ENCODE measurements around the gene TPCN2.

DNA sequence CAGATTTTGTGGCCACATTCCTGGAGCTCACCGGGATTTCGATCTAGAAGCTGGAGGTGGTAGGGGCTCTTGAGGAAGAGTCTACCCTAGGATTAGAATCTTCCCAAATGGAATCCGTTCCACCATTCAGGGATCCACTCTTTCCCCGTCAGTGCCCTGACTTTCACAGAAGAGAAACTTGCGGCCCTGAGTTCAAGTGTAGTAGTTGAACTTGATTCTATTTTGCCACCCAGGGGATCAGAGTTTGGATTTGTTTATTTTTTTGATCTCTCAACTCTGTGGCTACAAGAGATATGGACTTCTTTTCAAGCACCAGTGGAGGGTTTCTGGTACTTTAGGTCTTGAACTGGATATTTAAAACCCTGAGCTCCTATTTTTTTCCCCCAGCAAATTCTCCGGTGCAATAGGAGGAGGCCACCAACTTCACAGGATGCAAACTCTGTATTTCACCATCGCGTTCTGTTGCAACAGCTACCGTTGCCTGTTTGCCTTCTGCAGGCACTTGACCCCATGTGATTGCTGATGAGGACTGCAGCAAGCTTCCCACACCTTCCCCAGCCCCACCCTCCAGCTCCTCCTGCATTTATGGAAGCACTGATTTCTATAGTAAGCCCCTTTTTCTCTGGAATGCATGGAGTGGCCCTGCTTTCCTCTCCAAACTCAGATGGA is 20.9 kb upstream of the TPCN2 start:
- TF ChIP-seq, protein P1, sequence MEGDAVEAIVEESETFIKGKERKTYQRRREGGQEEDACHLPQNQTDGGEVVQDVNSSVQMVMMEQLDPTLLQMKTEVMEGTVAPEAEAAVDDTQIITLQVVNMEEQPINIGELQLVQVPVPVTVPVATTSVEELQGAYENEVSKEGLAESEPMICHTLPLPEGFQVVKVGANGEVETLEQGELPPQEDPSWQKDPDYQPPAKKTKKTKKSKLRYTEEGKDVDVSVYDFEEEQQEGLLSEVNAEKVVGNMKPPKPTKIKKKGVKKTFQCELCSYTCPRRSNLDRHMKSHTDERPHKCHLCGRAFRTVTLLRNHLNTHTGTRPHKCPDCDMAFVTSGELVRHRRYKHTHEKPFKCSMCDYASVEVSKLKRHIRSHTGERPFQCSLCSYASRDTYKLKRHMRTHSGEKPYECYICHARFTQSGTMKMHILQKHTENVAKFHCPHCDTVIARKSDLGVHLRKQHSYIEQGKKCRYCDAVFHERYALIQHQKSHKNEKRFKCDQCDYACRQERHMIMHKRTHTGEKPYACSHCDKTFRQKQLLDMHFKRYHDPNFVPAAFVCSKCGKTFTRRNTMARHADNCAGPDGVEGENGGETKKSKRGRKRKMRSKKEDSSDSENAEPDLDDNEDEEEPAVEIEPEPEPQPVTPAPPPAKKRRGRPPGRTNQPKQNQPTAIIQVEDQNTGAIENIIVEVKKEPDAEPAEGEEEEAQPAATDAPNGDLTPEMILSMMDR (IDR thresholded peaks at IDR 0.05; ENCODE audit: low read depth, low read length, missing input control), result no peak
- TF ChIP-seq, protein P2, sequence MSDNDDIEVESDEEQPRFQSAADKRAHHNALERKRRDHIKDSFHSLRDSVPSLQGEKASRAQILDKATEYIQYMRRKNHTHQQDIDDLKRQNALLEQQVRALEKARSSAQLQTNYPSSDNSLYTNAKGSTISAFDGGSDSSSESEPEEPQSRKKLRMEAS (IDR thresholded peaks at IDR 0.05), result no peak
- TF ChIP-seq, protein P3, sequence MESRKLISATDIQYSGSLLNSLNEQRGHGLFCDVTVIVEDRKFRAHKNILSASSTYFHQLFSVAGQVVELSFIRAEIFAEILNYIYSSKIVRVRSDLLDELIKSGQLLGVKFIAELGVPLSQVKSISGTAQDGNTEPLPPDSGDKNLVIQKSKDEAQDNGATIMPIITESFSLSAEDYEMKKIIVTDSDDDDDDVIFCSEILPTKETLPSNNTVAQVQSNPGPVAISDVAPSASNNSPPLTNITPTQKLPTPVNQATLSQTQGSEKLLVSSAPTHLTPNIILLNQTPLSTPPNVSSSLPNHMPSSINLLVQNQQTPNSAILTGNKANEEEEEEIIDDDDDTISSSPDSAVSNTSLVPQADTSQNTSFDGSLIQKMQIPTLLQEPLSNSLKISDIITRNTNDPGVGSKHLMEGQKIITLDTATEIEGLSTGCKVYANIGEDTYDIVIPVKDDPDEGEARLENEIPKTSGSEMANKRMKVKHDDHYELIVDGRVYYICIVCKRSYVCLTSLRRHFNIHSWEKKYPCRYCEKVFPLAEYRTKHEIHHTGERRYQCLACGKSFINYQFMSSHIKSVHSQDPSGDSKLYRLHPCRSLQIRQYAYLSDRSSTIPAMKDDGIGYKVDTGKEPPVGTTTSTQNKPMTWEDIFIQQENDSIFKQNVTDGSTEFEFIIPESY (IDR thresholded peaks at IDR 0.05), result no peak
- TF ChIP-seq FOXA2 (IDR thresholded peaks at IDR 0.05) (no peak), RAD21 (IDR thresholded peaks at IDR 0.05) (peak; percentile 26 to 60), SP1 (IDR thresholded peaks at IDR 0.05) (peak; percentile 47), JUND (IDR thresholded peaks at IDR 0.05) (no peak), EGR1 (IDR thresholded peaks at IDR 0.05; ENCODE audit: low read depth in 2 of 2) (no peak), YY1 (IDR thresholded peaks at IDR 0.05) (no peak), RXRA (IDR thresholded peaks at IDR 0.05) (peak; percentile 60 to 74), GABPA (IDR thresholded peaks at IDR 0.05 in 1 of 2, conservative IDR thresholded peaks at IDR 0.05 in 1 of 2) (no peak), TAF1 (conservative IDR thresholded peaks at IDR 0.05) (no peak)
- TF ChIP-seq, protein P4, sequence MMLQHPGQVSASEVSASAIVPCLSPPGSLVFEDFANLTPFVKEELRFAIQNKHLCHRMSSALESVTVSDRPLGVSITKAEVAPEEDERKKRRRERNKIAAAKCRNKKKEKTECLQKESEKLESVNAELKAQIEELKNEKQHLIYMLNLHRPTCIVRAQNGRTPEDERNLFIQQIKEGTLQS (IDR thresholded peaks at IDR 0.05), result no peak
- TF ChIP-seq, protein P5, sequence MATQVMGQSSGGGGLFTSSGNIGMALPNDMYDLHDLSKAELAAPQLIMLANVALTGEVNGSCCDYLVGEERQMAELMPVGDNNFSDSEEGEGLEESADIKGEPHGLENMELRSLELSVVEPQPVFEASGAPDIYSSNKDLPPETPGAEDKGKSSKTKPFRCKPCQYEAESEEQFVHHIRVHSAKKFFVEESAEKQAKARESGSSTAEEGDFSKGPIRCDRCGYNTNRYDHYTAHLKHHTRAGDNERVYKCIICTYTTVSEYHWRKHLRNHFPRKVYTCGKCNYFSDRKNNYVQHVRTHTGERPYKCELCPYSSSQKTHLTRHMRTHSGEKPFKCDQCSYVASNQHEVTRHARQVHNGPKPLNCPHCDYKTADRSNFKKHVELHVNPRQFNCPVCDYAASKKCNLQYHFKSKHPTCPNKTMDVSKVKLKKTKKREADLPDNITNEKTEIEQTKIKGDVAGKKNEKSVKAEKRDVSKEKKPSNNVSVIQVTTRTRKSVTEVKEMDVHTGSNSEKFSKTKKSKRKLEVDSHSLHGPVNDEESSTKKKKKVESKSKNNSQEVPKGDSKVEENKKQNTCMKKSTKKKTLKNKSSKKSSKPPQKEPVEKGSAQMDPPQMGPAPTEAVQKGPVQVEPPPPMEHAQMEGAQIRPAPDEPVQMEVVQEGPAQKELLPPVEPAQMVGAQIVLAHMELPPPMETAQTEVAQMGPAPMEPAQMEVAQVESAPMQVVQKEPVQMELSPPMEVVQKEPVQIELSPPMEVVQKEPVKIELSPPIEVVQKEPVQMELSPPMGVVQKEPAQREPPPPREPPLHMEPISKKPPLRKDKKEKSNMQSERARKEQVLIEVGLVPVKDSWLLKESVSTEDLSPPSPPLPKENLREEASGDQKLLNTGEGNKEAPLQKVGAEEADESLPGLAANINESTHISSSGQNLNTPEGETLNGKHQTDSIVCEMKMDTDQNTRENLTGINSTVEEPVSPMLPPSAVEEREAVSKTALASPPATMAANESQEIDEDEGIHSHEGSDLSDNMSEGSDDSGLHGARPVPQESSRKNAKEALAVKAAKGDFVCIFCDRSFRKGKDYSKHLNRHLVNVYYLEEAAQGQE (IDR thresholded peaks at IDR 0.05), result no peak
